SK-N-SH (cell line): ENCODE data around the gene ADCY9. TPM values are rescaled to one million over a fixed set of nuclear protein-coding genes. Genes with fewer than 3 reads are reported as not detected.
"Not testable (repeated sequence)": the region's sequence is repeated elsewhere in the genome, so short reads cannot be mapped to it uniquely, and the experiment has no call there.

Source experiments
- CTCF ChIA-PET: fragments of 300-600, 350-600 bp; formaldehyde crosslinking; extraction: SDS; loops from one replicate; lab custom pipeline; 2021; lab: Yijun Ruan, JAX
- POLR2A ChIA-PET: fragments of 350-600 bp; sonication (Branson Sonifier 250); formaldehyde crosslinking; extraction: SDS; loops from one replicate; lab custom pipeline; 2020; ENCODE audit warnings: antibody characterized with exemption, inconsistent platforms; lab: Yijun Ruan, JAX
- DNase-seq: peaks from one replicate; pipeline ENCODE4 v3.0.0; 2012
- H2AFZ ChIP-seq: fragments of 200-600 bp; sonication (generic); 2 replicates; pipeline ENCODE4 v1.8.1; 2016; ENCODE audit warnings: antibody characterized with exemption, mild to moderate bottlenecking, low read depth
- H3F3A ChIP-seq: fragments of 200-600 bp; sonication (generic); replicated peaks from 2 replicates; pipeline ENCODE3; 2016; ENCODE audit warnings: antibody characterized with exemption, mild to moderate bottlenecking; ENCODE audit not compliant: insufficient read depth
- H3K27ac ChIP-seq, 2 experiments: fragments of 200-500 bp in 1 of 2; fragments of 200-600 bp in 1 of 2; sonication (Bioruptor generic) in 1 of 2; sonication (generic), shearing (Covaris generic) in 1 of 2; 2 replicates each; pipeline versions ENCODE4 v1.5.1 to v1.6.1; 2014 to 2016; ENCODE audit warnings: low read depth in 2 of 2, inconsistent platforms in 1 of 2, low read length in 1 of 2, mild to moderate bottlenecking in 1 of 2, mixed read lengths in 1 of 2
- H3K27me3 ChIP-seq: fragments of 200-600 bp; sonication (generic), shearing (Covaris generic); 2 replicates; pipeline ENCODE4 v1.6.1; 2016; ENCODE audit warnings: mixed run types; ENCODE audit not compliant: insufficient read depth
- H3K36me3 ChIP-seq, 2 experiments: fragments of 200-500 bp in 1 of 2; fragments of 200-600 bp in 1 of 2; sonication (Bioruptor generic) in 1 of 2; sonication (generic) in 1 of 2; replicated peaks in 1 of 2; 2 replicates each; pipeline versions ENCODE3 to v1.5.1; 2014 to 2016; ENCODE audit warnings: low read length in 1 of 2, mild to moderate bottlenecking in 1 of 2; ENCODE audit not compliant: insufficient read depth in 2 of 2, control insufficient read depth in 1 of 2
- H3K4me1 ChIP-seq, 2 experiments: fragments of 200-500 bp in 1 of 2; fragments of 200-600 bp in 1 of 2; sonication (Bioruptor generic) in 1 of 2; sonication (generic), shearing (Covaris generic) in 1 of 2; 2 replicates each; pipeline versions ENCODE4 v1.5.1 to v1.6.1; 2014 to 2016; ENCODE audit warnings: low read depth in 1 of 2, low read length in 1 of 2, mixed run types in 1 of 2; ENCODE audit not compliant: insufficient read depth in 2 of 2, control insufficient read depth in 1 of 2
- H3K4me2 ChIP-seq: fragments of 200-600 bp; sonication (generic), shearing (Covaris generic); 2 replicates; pipeline ENCODE4 v1.6.1; 2017; ENCODE audit warnings: mixed run types
- H3K4me3 ChIP-seq, 2 experiments: fragments of 200-500 bp in 1 of 2; fragments of 200-600 bp in 1 of 2; sonication (Bioruptor generic) in 1 of 2; sonication (generic), shearing (Covaris generic) in 1 of 2; 2 replicates each; pipeline versions ENCODE4 v1.5.1 to v1.8.1; 2014 to 2016; ENCODE audit warnings: low read depth in 2 of 2, inconsistent platforms in 1 of 2, low read length in 1 of 2, mild to moderate bottlenecking in 1 of 2, mixed read lengths in 1 of 2, moderate library complexity in 1 of 2
- H3K79me2 ChIP-seq: fragments of 200-600 bp; sonication (generic); 2 replicates; pipeline ENCODE4 v1.8.1; 2017; ENCODE audit warnings: mild to moderate bottlenecking; ENCODE audit not compliant: insufficient read depth
- H3K9ac ChIP-seq: fragments of 200-600 bp; sonication (generic); 2 replicates; pipeline ENCODE4 v1.6.1; 2017; ENCODE audit warnings: mixed run types
- H3K9me2 ChIP-seq: fragments of 200-600 bp; sonication (generic); 2 replicates; pipeline ENCODE4 v1.6.1; 2017; ENCODE audit warnings: mixed run types
- H3K9me3 ChIP-seq: fragments of 200-600 bp; sonication (generic); 2 replicates; pipeline ENCODE4 v1.6.1; 2017; ENCODE audit warnings: mixed run types, mild to moderate bottlenecking, moderate library complexity
- H4K20me1 ChIP-seq: fragments of 200-600 bp; sonication (generic); 2 replicates; pipeline ENCODE4 v1.6.1; 2017; ENCODE audit warnings: mild to moderate bottlenecking, mixed run types; ENCODE audit not compliant: insufficient read depth
- CHD2 ChIP-seq: fragments of 150-350 bp; IDR thresholded peaks from 2 replicates; pipeline ENCODE4 v1.6.1; 2018; ENCODE audit warnings: low read length; ENCODE audit not compliant: partially characterized antibody
- ELF1 ChIP-seq: IDR thresholded peaks from 2 replicates; pipeline ENCODE4 v1.4.0; 2012
- EP300 ChIP-seq, 2 experiments: IDR thresholded peaks; 2 replicates each; pipeline versions ENCODE4 v1.4.0 to v1.6.1; 2012; ENCODE audit warnings: borderline replicate concordance in 1 of 2, low read depth in 1 of 2, low read length in 1 of 2
- FOXJ3 ChIP-seq: sonication (generic); formaldehyde crosslinking; IDR thresholded peaks from 2 replicates; pipeline ENCODE4 v1.5.1; 2020; ENCODE audit warnings: mild to moderate bottlenecking, missing genetic modification reagents
- IRF3 ChIP-seq: fragments of 150-350 bp; IDR thresholded peaks from 2 replicates; pipeline ENCODE4 v1.6.1; 2016; ENCODE audit warnings: mild to moderate bottlenecking, low read depth, low read length
- MAX ChIP-seq: IDR thresholded peaks from 2 replicates; pipeline ENCODE4 v1.4.0; 2012; ENCODE audit warnings: low read depth
- MEF2A ChIP-seq: IDR thresholded peaks from 2 replicates; pipeline ENCODE4 v1.4.0; 2012; ENCODE audit warnings: low read depth, borderline replicate concordance
- MXI1 ChIP-seq: IDR thresholded peaks from 2 replicates; pipeline ENCODE4 v1.6.1; 2012; ENCODE audit warnings: mild to moderate bottlenecking, low read depth, low read length, improper control_type of control experiment
- NFIC ChIP-seq: IDR thresholded peaks from 2 replicates; pipeline ENCODE4 v1.4.0; 2012; ENCODE audit warnings: borderline replicate concordance
- RAD21 ChIP-seq: IDR thresholded peaks from 2 replicates; pipeline ENCODE4 v1.6.1; 2012; ENCODE audit warnings: mild to moderate bottlenecking, low read length
- RXRA ChIP-seq: IDR thresholded peaks from 2 replicates; pipeline ENCODE4 v1.4.0; 2012; ENCODE audit warnings: low read depth, mild to moderate bottlenecking, borderline replicate concordance
- SIN3A ChIP-seq: IDR thresholded peaks from 2 replicates; pipeline ENCODE4 v1.6.1; 2012; ENCODE audit warnings: low read depth, mild to moderate bottlenecking, low read length, moderate library complexity, borderline replicate concordance
- TAF1 ChIP-seq: IDR thresholded peaks from 2 replicates; pipeline ENCODE4 v1.6.1; 2012; ENCODE audit warnings: low read depth, mild to moderate bottlenecking, low read length, moderate library complexity, borderline replicate concordance
- TCF12 ChIP-seq: IDR thresholded peaks from 2 replicates; pipeline ENCODE4 v1.4.0; 2012
- USF1 ChIP-seq: IDR thresholded peaks from 2 replicates; pipeline ENCODE4 v1.4.0; 2012; ENCODE audit warnings: low read depth, borderline replicate concordance
- WGBS: methylation state at CpG from one replicate; pipeline ENCODE4 v1.1.6; 2017; ENCODE audit warnings: low lambda C conversion rate; 5-methylcytosine and 5-hydroxymethylcytosine counted together
- polyA plus RNA-seq, 3 experiments: library from polyadenylated mRNA; depleted of rRNA; stranded (reverse); fragments of >200 nt; gene quantifications; 2 replicates each; pipeline ENCODE4 v1.2.3, GENCODE V29; 2012

ADCY9 gene
- polyA plus RNA-seq, 1 of the 3 experiments (the other 2 are of a cell fraction): 5.2 TPM

GRCh38 chr16:3963203-3963602 is 153.0 kb downstream of the ADCY9 start (continued):
- no peak for TF ChIP-seq CHD2
- no peak for TF ChIP-seq SIN3A
- TF ChIP-seq MEF2A: no peak
- no peak for TF ChIP-seq IRF3
- TF ChIP-seq NFIC: no peak
- TF ChIP-seq MXI1: no peak
- no peak for TF ChIP-seq ELF1

- Histone ChIP-seq H3F3A (no peaks in the 10 kb centered on the region), H3K27me3 (peaks cover 5% of the 10 kb centered on the region; the same call in 1 of the 2 replicates), H3K9me2 (no peaks in the 10 kb centered on the region), H3K4me1 (peaks cover 0 to 5% of the 10 kb centered on the region in 2 experiments; a peak in 1 of 4 replicates), H3K9me3 (no peaks in the 10 kb centered on the region), H3K4me2 (no peak overlapping the region), H3K9ac (no peak overlapping the region), H3K79me2 (no peaks in the 10 kb centered on the region), H4K20me1 (no peaks in the 10 kb centered on the region), H3K4me3 (no peak overlapping the region), H2AFZ (no peak overlapping the region), H3K36me3 (no peaks in the 10 kb centered on the region), H3K27ac (no peak overlapping the region)
- CTCF ChIA-PET: interaction anchor here (1.0 to 1.1 kb wide), 2 partner anchors 22 to 271 kb away, joined by 3 to 5 read pairs; no protein-coding TSS in a partner anchor
- no peak for DNase-seq
- POLR2A ChIA-PET: no interaction called here
- WGBS: 91% methylated on average over 11 of the region's 11 CpGs
- TF ChIP-seq RAD21 (no peak), IRF3 (no peak), CHD2 (no peak), TCF12 (no peak), FOXJ3 (CRISPR knock-in tag) (no peak), USF1 (no peak), EP300 (IDR thresholded peaks at IDR 0.05; ENCODE audit: borderline replicate concordance in 1 of 2, low read depth in 1 of 2, low read length in 1 of 2) (no peak), RXRA (no peak), NFIC (no peak), ELF1 (no peak), MAX (no peak), TAF1 (no peak)
Measured at GRCh38 chr16:3961449-3961849, 154.8 kb downstream of the ADCY9 start.

GRCh38 chr16:3959926-3960590 is 156.2 kb downstream of the ADCY9 start:
- H3K9ac ChIP-seq, DNase-seq, H3F3A ChIP-seq, H3K79me2 ChIP-seq, H2AFZ ChIP-seq, H3K9me3 ChIP-seq, H3K4me3 ChIP-seq, H4K20me1 ChIP-seq, H3K36me3 ChIP-seq, H3K27ac ChIP-seq, H3K27me3 ChIP-seq, H3K4me1 ChIP-seq, H3K4me2 ChIP-seq, POLR2A ChIA-PET, H3K9me2 ChIP-seq: not testable (repeated sequence)
- CTCF ChIA-PET: interaction anchor here (0.7 to 1.6 kb wide), 4 partner anchors 21 to 270 kb away, joined by 3 to 6 read pairs (median 3); no protein-coding TSS in a partner anchor
- WGBS: 72% methylated on average over 13 of the region's 14 CpGs
